LNCAP (cell line): ENCODE results near the gene TMEM164.

Source experiments
- TF ChIP-seq, protein P1 (sequence below): fragments of 450-650 bp; IDR thresholded peaks from 2 replicates; pipeline ENCODE4 v1.5.1; 2017; ENCODE audit warnings: mild to moderate bottlenecking

The TMEM164 gene

DNA sequence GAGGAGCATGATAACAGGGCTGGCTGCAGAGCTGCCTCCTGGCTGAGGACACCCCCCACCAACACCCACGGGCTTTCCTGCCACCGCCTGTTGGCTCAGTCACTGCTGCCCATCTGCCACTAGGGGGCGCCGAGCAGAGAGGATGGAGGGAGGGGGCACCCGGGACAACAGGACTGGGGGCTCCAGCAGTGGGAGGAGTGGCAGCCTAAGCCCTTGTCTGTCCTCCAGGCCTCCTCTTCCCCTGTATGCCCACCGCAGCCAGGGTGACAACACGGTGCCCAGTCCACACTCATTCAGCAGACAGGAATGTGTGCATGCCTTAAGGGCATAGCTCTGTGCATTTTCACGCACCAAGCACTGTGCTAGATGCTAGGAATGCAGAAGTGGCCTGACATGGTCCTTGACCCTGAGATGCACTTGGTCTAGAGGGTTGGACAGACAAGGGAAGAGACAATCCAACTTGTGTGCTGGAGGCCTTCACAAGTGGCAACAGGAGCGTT, 165.1 kb downstream of the TMEM164 start:
- TF ChIP-seq, protein P1, sequence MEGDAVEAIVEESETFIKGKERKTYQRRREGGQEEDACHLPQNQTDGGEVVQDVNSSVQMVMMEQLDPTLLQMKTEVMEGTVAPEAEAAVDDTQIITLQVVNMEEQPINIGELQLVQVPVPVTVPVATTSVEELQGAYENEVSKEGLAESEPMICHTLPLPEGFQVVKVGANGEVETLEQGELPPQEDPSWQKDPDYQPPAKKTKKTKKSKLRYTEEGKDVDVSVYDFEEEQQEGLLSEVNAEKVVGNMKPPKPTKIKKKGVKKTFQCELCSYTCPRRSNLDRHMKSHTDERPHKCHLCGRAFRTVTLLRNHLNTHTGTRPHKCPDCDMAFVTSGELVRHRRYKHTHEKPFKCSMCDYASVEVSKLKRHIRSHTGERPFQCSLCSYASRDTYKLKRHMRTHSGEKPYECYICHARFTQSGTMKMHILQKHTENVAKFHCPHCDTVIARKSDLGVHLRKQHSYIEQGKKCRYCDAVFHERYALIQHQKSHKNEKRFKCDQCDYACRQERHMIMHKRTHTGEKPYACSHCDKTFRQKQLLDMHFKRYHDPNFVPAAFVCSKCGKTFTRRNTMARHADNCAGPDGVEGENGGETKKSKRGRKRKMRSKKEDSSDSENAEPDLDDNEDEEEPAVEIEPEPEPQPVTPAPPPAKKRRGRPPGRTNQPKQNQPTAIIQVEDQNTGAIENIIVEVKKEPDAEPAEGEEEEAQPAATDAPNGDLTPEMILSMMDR: peak; percentile 55

DNA sequence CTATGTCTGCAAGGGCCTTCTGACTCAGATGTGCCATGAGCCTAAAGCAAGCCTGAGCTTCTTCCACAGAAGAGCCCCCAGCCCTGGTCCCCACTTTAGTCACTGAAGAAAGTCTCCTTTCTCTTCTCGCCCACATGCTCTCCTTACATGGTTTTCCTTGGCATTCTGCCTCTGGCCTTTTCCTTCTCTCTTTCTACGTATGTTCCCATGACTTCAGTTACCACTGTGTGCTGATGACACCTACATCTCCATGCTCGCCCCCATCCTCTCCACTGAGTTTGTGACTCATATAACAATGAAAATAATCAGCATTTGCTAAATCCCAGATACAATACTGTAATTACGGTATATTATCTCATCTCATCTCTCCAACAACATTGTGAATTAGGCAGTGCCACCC, 165.7 kb downstream of the TMEM164 start:
- TF ChIP-seq, protein P1: no peak

DNA sequence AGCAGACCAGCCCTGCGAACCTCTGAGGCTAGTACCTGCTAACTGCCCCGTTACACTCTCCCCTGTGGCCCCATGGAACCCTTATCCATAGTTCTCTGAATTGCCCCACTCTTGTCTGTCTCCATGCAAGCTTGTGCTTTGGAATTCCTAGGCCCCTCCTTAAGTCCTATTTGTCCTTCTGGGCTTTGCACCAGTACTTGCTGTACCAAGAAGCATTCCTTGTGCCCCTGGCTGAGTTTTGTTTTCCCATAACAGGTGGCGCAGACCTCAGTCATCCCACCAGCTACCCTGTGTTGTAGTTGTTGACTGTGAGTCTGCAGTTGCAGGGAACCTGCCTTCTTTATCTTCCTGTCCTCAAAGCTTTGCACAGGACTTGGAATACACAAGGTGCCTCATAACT, 167.1 kb downstream of the TMEM164 start:
- TF ChIP-seq, protein P1: no peak

DNA sequence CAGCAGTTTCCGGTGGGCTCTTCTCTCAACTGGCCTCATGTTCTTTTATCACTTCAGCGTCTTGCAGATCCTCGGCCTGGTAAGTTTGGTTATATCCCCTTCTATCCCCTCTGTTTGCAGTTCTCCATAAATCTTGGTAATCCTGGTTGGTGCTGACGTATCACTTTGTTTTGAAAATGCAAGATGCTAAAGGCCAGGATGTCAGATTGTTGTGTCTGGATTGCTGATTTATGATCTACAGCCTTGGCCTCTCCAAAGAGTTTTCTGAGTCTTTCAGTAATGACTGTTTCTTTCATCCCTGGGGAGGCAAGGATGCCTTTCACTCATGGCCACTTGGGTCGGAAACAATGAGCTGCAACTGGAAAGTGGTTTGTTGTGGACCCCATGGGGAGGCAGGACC, 168.5 kb downstream of the TMEM164 start:
- TF ChIP-seq, protein P1: no peak

DNA sequence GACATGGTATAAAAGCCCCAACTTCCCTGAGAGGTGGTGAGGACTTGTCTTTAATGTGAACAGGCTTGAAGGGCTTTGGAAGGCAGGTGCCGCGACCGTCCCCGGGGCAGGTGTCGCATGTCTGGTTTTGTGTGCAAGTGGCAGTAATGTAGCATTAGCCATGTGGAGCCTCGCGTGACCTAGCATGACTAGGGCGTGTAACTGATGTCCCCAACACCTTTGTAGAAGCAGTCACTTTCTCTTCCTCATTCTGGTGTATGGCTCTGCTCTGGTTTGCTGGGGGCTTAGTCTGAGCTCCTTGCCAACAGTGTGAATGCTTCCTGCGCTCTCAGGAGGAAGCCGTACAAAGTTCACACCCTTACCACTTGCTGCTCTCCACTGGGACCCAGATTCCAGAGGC, 169.3 kb downstream of the TMEM164 start:
- TF ChIP-seq, protein P1: no peak

DNA sequence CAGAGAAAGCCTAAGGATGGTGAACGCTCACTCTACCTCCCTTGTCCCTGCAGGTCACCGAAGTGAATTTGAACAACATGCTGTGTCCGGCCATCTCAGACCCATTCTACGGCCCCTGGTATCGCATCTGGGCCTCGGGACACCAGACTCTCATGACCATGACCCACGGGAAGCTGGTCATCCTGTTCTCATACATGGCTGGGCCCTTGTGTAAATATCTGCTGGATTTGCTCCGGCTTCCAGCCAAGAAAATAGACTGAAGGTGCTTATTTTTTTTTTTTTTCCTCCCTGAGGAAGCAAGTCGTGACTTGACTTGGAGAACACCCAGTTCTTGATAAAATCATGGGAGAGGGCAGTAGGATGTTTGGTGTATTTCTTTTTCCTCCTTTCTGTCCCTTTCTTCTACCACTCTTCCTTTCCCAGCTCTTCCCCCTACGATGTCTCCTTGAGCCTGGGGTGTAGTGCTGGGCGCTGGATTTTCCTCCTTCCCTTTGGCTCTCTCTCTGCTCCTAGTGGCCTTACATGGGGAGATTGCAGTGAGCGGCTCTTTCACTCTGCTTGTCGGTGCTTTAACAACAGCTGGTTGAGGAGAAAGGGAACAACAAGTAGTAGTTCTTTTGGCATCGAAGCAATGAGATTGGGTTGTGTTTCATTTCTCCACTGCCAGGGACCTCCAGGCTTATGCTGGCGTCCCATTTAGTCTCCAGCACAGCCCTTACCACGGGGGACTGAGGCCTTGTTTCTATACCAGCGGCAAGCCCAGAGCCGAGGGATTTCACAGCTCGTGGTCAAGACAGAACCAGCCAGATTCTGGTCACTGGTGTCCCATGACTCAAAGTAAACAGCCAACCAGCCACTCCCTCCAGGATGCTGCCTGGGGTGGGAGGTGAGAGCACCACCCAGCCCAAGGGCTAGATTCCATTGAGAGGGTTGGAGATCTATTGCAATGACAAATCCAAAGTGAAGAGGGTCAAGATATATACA, 170.6 kb downstream of the TMEM164 start:
- TF ChIP-seq, protein P1: no peak

DNA sequence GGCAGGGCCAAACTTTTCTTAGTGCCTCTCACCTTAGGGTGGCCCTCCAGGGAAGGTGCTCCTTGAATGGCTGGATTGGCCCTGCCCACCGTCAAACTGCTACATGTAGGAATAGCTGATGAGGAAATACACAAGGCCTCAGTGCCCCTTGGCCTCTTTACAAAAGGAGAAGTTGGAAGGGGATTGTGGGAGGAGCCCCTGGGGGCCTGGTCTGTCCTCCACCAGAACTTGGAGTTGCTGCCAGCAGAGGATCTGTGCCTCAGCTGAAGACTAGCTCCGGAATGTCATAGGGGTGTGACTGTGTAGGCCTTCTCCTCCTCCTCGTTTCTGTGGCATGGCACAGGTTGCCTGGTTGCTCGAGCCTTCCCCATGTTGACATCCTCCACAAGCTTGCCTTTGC, 172.2 kb downstream of the TMEM164 start:
- TF ChIP-seq, protein P1: no peak
